Stimulated activated CD4-positive, alpha-beta T cell treated with anti-CD3 and anti-CD28 coated beads, Interleukin-2, amount 100 ng/mL, for 24 hours (primary cell): ENCODE data around the gene ATP6V0A1.
"Not testable (repeated sequence)": the region's sequence is repeated elsewhere in the genome, so short reads cannot be mapped to it uniquely, and the experiment has no call there.

Experiments used
- DNase-seq, 2 donors: peaks; one replicate each; pipeline ENCODE4 v3.0.0-alpha.2; 2020

The ATP6V0A1 gene

GRCh38 chr17:42477824-42478223 lies 19.1 kb downstream of the ATP6V0A1 start:
- DNase-seq = not testable (repeated sequence)

DNA sequence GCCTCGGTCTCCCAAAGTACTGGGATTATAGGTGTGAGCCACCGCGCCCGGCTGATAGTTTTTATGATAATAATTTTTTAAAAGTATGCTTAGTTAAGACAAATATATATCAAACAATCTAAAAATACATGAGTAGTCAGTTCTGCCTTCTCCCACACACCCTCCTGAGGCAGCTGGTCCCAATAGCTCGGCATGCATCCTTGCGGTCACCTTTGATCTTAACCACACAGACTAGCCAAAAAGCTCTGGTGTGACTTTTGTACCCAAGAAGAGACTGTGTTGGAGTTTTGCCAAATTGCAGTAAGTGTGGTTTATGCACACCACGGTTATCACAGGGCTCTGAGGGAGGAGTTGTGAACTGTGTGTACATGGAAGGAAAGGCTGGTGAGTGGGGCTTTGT lies 25.6 kb downstream of the ATP6V0A1 start:
- DNase-seq = peak; percentile 66 to 73

DNA sequence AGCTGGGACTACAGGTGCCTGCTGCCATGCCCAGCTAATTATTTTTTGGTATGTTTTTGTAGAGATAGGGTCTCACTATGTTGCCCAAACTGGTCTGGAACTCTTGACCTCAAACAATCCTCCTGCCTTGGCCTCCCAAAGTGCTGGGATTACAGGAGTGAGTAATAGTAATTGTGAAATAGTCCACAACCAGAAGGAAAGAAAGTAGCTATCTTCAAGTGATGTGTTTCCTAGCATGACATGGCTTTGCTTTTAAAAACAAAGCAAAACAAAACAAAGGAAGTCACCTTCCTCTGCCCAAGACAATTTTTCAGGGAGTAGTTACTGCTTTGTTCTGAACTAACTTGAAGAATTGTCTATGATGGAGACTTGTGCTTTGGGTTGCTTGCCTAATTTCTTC lies 27.0 kb downstream of the ATP6V0A1 start:
- DNase-seq = no peak

GRCh38 chr17:42488032-42488431 lies 29.4 kb downstream of the ATP6V0A1 start:
- no peak for DNase-seq

DNA sequence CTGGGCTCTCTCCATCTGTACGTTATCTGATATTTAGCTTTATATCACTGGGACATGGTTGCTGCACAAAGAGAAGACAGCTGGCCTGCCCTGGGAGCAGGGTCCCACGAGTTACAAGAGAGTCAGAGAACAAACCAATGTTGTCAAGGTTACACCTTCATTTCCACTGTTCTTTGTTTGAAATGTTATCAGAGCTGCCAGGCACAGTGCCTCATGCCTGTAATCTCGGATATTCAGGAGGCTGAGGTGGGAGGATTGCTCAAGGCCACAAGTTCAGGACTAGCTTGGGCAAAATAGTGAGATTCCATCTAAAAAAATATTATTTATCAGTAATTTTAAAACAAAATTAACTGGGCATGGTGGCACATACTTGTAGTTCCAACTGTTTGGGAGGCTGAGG lies 34.6 kb downstream of the ATP6V0A1 start:
- no peak for DNase-seq

DNA sequence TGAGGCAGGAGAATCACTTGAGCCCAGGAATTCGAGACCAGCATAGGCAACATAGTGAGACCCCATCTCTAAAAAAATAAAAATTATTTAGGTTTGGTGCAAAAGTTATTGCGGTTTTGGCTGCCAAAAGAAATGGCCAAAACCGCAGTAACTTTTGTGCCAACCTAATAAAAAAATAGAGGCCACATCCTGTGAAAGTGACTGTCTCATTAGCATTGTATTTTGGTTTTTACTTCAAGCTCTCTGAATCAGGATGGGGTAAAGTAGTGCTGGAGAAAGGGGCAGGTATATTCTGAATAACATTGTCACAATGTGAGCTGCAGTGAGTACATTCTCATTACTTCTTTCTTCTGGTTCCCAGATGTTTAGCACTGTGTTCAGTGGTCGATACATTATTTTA lies 36.0 kb downstream of the ATP6V0A1 start:
- no peak for DNase-seq

- DNase-seq = no peak
These were observed 40.1 kb downstream of the ATP6V0A1 start for GRCh38 chr17:42498828-42499227.

GRCh38 chr17:42502091-42502490 lies 43.4 kb downstream of the ATP6V0A1 start:
- DNase-seq = no peak

DNA sequence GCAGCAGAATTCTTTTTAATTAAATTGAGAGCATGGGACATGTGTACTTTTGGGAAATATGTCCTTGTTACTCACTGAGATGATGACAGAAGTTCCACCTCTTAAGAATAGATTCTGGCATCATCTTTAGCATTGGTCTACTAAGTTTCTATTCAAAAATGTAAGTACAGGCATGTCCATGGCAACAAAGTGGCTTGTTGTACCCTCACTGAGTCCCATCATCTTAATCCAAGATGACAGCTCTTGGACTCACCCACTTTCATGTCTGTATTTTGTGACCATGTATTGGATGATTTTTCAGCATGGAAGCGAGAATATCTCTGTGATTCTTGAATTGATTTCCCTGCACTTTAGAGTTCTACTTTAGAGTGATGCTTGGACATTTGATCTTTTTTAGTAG lies 44.2 kb downstream of the ATP6V0A1 start:
- no peak for DNase-seq

- no peak for DNase-seq
These were observed 49.0 kb downstream of the ATP6V0A1 start for GRCh38 chr17:42507671-42508070.

- DNase-seq = no peak
These were observed 49.9 kb downstream of the ATP6V0A1 start for GRCh38 chr17:42508426-42509165.

- no peak for DNase-seq
These were observed 50.7 kb downstream of the ATP6V0A1 start for GRCh38 chr17:42509409-42509808.

GRCh38 chr17:42509841-42510240 lies 51.2 kb downstream of the ATP6V0A1 start:
- DNase-seq = no peak

DNA sequence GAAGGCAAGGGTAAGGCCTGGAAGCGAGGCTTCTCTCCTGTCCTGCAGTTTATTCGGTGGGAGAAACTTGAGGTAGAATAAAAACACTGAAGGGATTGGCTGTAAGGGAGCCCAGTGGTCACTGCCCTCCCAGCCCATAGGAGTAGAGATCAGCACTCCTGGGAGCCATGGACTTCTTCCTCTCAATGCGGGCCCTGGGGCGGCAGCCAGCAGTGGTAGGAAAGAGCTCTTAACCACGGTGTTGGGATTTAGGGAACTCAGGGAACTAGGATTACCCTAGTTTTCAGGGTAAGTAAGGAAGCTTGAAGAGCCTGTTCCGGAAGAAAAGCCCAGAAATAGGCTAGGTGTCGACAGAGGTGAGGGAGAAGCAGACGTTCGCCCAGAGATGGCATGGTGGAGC lies 53.6 kb downstream of the ATP6V0A1 start:
- DNase-seq = no peak

GRCh38 chr17:42512733-42513251 lies 54.1 kb downstream of the ATP6V0A1 start:
- no peak for DNase-seq

- DNase-seq = no peak
These were observed 55.0 kb downstream of the ATP6V0A1 start for GRCh38 chr17:42513686-42514085.

- no peak for DNase-seq
These were observed 55.6 kb downstream of the ATP6V0A1 start for GRCh38 chr17:42514279-42514678.

DNA sequence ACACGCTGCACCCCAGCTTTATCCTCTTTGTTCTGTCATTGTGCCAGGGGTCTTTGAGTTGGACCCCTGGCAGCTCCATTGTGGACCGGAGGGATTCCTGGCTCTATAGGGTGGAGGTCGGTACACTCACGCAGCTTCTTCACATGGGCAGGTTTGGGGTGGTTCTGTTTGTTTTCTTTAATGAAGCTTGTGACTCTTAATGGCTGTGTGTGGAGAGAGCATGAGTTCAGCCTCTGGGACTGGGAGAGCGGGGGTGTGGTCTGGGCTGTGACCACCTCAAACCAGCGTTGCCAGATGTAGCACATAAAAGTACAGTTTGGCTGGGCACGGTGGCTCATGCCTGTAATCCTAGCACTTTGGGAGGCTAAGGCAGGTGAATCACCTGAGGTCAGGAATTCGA lies 56.2 kb downstream of the ATP6V0A1 start:
- DNase-seq = no peak

GRCh38 chr17:42517516-42517915 lies 58.8 kb downstream of the ATP6V0A1 start:
- peak; percentile 87 to 88 for DNase-seq

- no peak for DNase-seq
These were observed 59.5 kb downstream of the ATP6V0A1 start for GRCh38 chr17:42518046-42518754.

DNA sequence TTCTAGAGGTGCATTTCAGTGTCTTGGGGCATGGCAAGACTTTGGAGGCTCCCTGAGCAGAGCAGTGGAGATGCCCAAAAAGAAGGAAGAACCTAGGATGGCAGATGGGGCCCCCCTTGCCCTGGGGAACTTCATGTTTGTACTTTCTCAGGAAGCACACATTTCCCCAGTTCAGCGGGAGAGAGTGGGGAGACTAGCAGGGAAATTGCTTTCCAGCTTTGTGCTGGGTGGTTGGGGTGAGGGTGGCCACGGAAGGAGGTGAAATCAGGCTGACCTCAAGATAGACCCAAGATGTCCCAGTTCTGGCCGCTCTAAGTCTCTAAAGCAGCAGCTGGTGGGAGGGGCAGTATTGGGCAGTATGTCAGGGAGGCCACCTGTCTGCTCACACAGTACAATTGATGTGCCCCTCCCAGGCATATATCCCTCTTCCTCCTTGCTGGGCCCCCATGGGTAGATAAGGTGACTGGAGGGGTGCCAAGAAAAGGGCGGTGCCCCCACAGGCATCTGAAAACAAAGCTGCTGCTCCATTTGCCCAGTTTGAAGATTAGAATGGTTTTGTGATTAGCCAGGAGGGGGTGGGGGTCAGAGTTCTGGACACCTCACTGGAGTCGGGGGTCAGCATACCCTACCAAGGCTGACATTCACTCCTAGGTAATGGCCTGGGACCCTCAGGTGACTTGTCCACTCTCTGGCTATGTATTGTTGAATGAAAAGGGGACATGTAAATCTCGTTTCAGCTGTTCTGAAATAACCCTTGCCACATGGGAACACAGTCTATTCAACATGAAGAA lies 60.3 kb downstream of the ATP6V0A1 start:
- DNase-seq = no peak

DNA sequence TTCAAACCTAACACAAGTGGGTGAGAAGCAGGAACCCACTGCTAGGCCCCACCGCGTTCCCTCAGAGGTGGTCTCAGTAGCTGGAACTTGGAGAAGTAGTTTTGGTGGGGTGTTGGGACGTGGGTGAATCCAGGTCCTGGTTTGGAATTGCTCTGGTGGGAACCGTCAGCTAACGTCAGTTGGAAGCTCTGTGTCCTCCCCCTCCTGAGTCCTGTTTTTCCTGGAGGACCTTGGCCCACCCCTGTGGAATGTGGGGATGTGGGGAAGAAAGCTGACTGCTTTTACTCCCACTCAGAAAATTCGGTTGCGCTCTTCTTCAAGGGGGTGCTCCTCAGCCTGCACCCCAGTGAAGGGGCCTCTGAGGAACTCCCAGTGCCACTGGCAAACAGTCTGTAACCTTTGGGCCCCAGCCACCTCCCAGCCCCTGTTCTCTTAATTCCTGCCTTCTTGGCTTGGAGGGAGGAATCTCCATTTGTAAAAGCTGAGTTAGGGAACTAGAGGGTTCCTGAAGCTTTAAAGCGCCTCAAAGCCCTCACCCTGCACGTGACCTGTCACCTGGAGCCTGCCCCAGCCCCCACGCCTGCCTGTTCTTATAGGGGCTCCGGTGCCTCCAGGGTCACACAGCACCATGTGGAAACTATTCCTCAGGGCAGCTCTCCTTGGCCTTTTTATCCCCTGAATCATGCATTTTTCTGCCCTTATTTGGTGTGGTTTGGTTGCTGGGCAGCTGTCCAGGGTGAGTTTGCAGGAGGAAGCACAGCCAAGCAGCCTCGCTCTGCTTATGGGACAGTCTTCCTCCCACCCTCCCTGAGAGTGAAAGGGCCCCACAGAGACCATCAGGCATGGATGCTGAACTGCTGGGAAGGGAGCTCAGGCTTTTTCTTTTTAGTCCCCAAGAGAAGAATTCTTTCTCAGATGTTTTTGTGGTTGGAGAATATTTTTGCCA lies 61.1 kb downstream of the ATP6V0A1 start:
- DNase-seq = no peak
